GM12878 (cell line): ENCODE data around the gene TNS4. TPM values are rescaled to one million over a fixed set of nuclear protein-coding genes. Genes with fewer than 3 reads are reported as not detected.

ENCODE experiments used
- ATAC-seq: fragments of 200-7000 bp; cut with Tn5 transposase; 3 replicates; pipeline ENCODE4 v1.9.1; 2020; ENCODE audit warnings: mild to moderate bottlenecking, moderate library complexity
- BruUV-seq: library from RNA; stranded (reverse); fragments of 400-500 nt; replicated peaks from 2 replicates; lab custom pipeline; 2021; lab: Mats Ljungman, UMichigan
- CTCF ChIA-PET: fragments of 300-600 bp; sonication (Branson Sonifier 250); formaldehyde crosslinking; extraction: SDS; loops from one replicate; lab custom pipeline; 2021; ENCODE audit warnings: inconsistent platforms; lab: Yijun Ruan, JAX
- POLR2A ChIA-PET: fragments of 350-600 bp; formaldehyde crosslinking; extraction: SDS; loops from one replicate; lab custom pipeline; 2021; ENCODE audit warnings: inconsistent platforms; lab: Charles Lee
- RAD21 ChIA-PET: fragments of 300-600 bp; sonication (Branson Sonifier 250); formaldehyde crosslinking; loops from one replicate; lab custom pipeline; 2023; ENCODE audit warnings: antibody characterized with exemption; ENCODE audit not compliant: unreplicated experiment; lab: Charles Lee
- SMC1A ChIA-PET: fragments of 300-600 bp; sonication (Branson Sonifier 250); formaldehyde crosslinking; loops from one replicate; lab custom pipeline; 2023; ENCODE audit not compliant: unreplicated experiment, uncharacterized antibody; lab: Charles Lee
- DNase-seq: peaks from one replicate; pipeline ENCODE4 v3.0.0-alpha.2; 2011; ENCODE audit warnings: low read depth, low spot score
- FAIRE-seq: peaks from 3 replicates; lab custom pipeline; 2011; peaks lifted over from hg19 to GRCh38; lab: Jason Lieb, UNC
- H2AFZ ChIP-seq: 2 replicates; pipeline ENCODE4 v1.6.0; 2011; ENCODE audit warnings: low read depth, low read length, control low read depth; ENCODE audit not compliant: control insufficient read depth
- H3K27ac ChIP-seq: 2 replicates; pipeline ENCODE4 v1.5.1; 2011; ENCODE audit warnings: control low read depth; ENCODE audit not compliant: control insufficient read depth, insufficient read depth
- H3K27me3 ChIP-seq, 2 experiments: replicated peaks in 1 of 2; 2 replicates each; pipeline versions ENCODE4 v1.6.0 to v1.6.1; 2011; ENCODE audit warnings: low read length in 1 of 2; ENCODE audit not compliant: control insufficient read depth in 2 of 2, insufficient read depth in 2 of 2
- H3K36me3 ChIP-seq, 2 experiments: 2 replicates each; pipeline ENCODE4 v1.5.1; 2011; ENCODE audit warnings: low read length in 1 of 2; ENCODE audit not compliant: control insufficient read depth in 2 of 2, insufficient read depth in 2 of 2
- H3K4me1 ChIP-seq: 2 replicates; pipeline ENCODE4 v1.6.1; 2011; ENCODE audit warnings: mild to moderate bottlenecking, low read length, moderate library complexity, mixed read lengths; ENCODE audit not compliant: control insufficient read depth, insufficient read depth
- H3K4me2 ChIP-seq: 2 replicates; pipeline ENCODE4 v1.6.0; 2011; ENCODE audit warnings: control low read depth; ENCODE audit not compliant: control insufficient read depth, insufficient read depth
- H3K4me3 ChIP-seq: fragments of 200-600 bp; sonication (generic); 2 replicates; pipeline ENCODE4 v1.5.1; 2016
- H3K79me2 ChIP-seq: 2 replicates; pipeline ENCODE4 v1.6.0; 2011; ENCODE audit warnings: low read length; ENCODE audit not compliant: control insufficient read depth, insufficient read depth
- H3K9ac ChIP-seq: 2 replicates; pipeline ENCODE4 v1.8.0; 2011; ENCODE audit warnings: low read length, control low read depth, mixed read lengths; ENCODE audit not compliant: control insufficient read depth, insufficient read depth
- H3K9me3 ChIP-seq: replicated peaks from 3 replicates; pipeline ENCODE4 v1.5.1; 2011; ENCODE audit warnings: mild to moderate bottlenecking, low read length; ENCODE audit not compliant: control insufficient read depth, insufficient read depth
- H4K20me1 ChIP-seq: 2 replicates; pipeline ENCODE4 v1.6.0; 2011; ENCODE audit not compliant: control insufficient read depth, insufficient read depth
- CHD1 ChIP-seq: IDR thresholded peaks from 2 replicates; pipeline ENCODE4 v1.6.1; 2012; ENCODE audit warnings: low read depth, low read length, improper control_type of control experiment
- EED ChIP-seq: sonication (generic); IDR thresholded peaks from 2 replicates; pipeline ENCODE4 v1.6.1; 2016; ENCODE audit warnings: antibody characterized with exemption, low read depth
- ESRRA ChIP-seq: IDR thresholded peaks from 2 replicates; pipeline ENCODE4 v1.6.1; 2012; ENCODE audit warnings: mild to moderate bottlenecking, low read length, improper control_type of control experiment
- IKZF1 ChIP-seq: fragments of 450-650 bp; conservative IDR thresholded peaks from 2 replicates; pipeline ENCODE4 v1.6.1; 2017; ENCODE audit warnings: antibody characterized with exemption, mild to moderate bottlenecking
- NR2F1 ChIP-seq: fragments of 450-650 bp; conservative IDR thresholded peaks from 2 replicates; pipeline ENCODE4 v1.6.1; 2017; ENCODE audit warnings: mild to moderate bottlenecking
- PML ChIP-seq: IDR thresholded peaks from 2 replicates; pipeline ENCODE4 v1.6.1; 2012; ENCODE audit warnings: low read length, inconsistent platforms
- SIX5 ChIP-seq: IDR thresholded peaks from 2 replicates; pipeline ENCODE4 v1.6.1; 2011; ENCODE audit warnings: mild to moderate bottlenecking, low read depth, low read length, moderate library complexity; ENCODE audit not compliant: severe bottlenecking
- SKIL ChIP-seq: fragments of 450-650 bp; IDR thresholded peaks from 2 replicates; pipeline ENCODE4 v1.6.1; 2017; ENCODE audit warnings: mild to moderate bottlenecking, low read depth, inconsistent platforms; ENCODE audit not compliant: poor library complexity, severe bottlenecking
- SMARCA5 ChIP-seq: fragments of 450-650 bp; IDR thresholded peaks from 2 replicates; pipeline ENCODE4 v1.6.1; 2017; ENCODE audit warnings: mild to moderate bottlenecking
- ZNF592 ChIP-seq: fragments of 450-650 bp; IDR thresholded peaks from 2 replicates; pipeline ENCODE4 v1.6.1; 2017; ENCODE audit warnings: mild to moderate bottlenecking, moderate library complexity
- ZNF687 ChIP-seq: fragments of 450-650 bp; IDR thresholded peaks from 2 replicates; pipeline ENCODE4 v1.6.1; 2017; ENCODE audit warnings: mild to moderate bottlenecking, moderate library complexity
- WGBS: methylation state at CpG from one replicate; pipeline ENCODE4 v1.1.6; 2016; ENCODE audit warnings: low lambda C conversion rate; ENCODE audit not compliant: insufficient replicate concordance, insufficient coverage; ENCODE audit errors: missing lambda C conversion rate; 5-methylcytosine and 5-hydroxymethylcytosine counted together
- in situ Hi-C: fragments of 300-500 bp; cut with MboI; formaldehyde crosslinking; loops from 9 replicates; pipeline ENCODE4 v1.14.3; 2018; ENCODE audit warnings: mixed read lengths
- intact Hi-C: fragments of 100-400 bp; cut with micrococcal nuclease; formaldehyde crosslinking; loops from one replicate; pipeline ENCODE4 v1.14.2; 2022; ENCODE audit not compliant: unreplicated experiment
- polyA plus RNA-seq, 11 experiments: library from polyadenylated mRNA; depleted of rRNA in 4 of 11; unstranded in 6 of 11; stranded (reverse) in 5 of 11; fragments of >200 nt; fragmentation: Nextera tagmentation in 4 of 11; fragmentation: Illumina TruSeq in 1 of 11; extraction: Ambion mirVana in 4 of 11; extraction: Trizol in 1 of 11; gene quantifications; 1 replicate in 1 of 11; 2 replicates in 10 of 11; pipeline versions ENCODE4 v1.2.1 to v1.2.3, GENCODE V29; 2011 to 2016; ENCODE audit warnings: inconsistent platforms in 2 of 11, missing spikeins in 2 of 11, low read depth in 1 of 11
- total RNA-seq, 4 experiments: library from RNA; depleted of rRNA in 3 of 4; stranded (reverse); fragments of >200 nt in 3 of 4; fragmentation: Illumina TruSeq in 1 of 4; extraction: Trizol in 1 of 4; gene quantifications; 2 replicates each; pipeline versions ENCODE4 v1.2.1 to v1.2.3, GENCODE V29; 2013 to 2021

Gene TNS4
- total and polyA plus RNA-seq, 10 of the 15 experiments (the other 5 are each of a cell fraction or from before 2014, with no cell fraction given) = 0.10 to 0.90 (median 0.68) TPM; not detected in 2

GRCh38 chr17:40545660-40546059, 44.2 kb upstream of the TNS4 start:
- Histone ChIP-seq H3K9me3 (no peaks in the 10 kb centered on the region; the same call in 2 of the 3 replicates), H3K4me1 (peaks cover 58% of the 10 kb centered on the region), H3K9ac (no peak overlapping the region), H3K36me3 (no peaks in the 10 kb centered on the region), H3K27me3 (no peaks in the 10 kb centered on the region), H4K20me1 (no peaks in the 10 kb centered on the region), H2AFZ (no peak overlapping the region), H3K4me3 (no peak overlapping the region), H3K4me2 (no peak overlapping the region), H3K79me2 (no peaks in the 10 kb centered on the region), H3K27ac (no peak overlapping the region)
- no peak for TF ChIP-seq CHD1
- TF ChIP-seq SMARCA5 = no peak
- no peak for TF ChIP-seq EED
- TF ChIP-seq SKIL = no peak
- TF ChIP-seq ZNF592 = no peak
- TF ChIP-seq PML = no peak
- no peak for TF ChIP-seq ESRRA
- no peak for TF ChIP-seq ZNF687
- TF ChIP-seq NR2F1 = no peak
- TF ChIP-seq SIX5 = no peak
- no peak for TF ChIP-seq IKZF1
- intact Hi-C loops = loop anchor here (5.0 to 10.0 kb wide), 2 partner anchors 183 to 249 kb away; partner anchors contain the start of genes GJD3 and KRT28
- ChIA-PET SMC1A (interaction anchor here (0.6 to 1.3 kb wide), 3 partner anchors 12 to 269 kb away, joined by 3 read pairs; no protein-coding TSS in a partner anchor), POLR2A (no interaction called here), CTCF (interaction anchor here (13.0 kb wide), 1 partner anchor 10 kb away, joined by 138 read pairs; no protein-coding TSS in a partner anchor), RAD21 (interaction anchor here (16.5 kb wide), 1 partner anchor 11 kb away, joined by 514 read pairs; the partner anchor contains the start of gene CCR7)
- in situ Hi-C loops = loop anchor here (25.0 kb wide), 1 partner anchor 108 kb away; the partner anchor contains the start of gene IGFBP4
- DNase-seq = no peak
- FAIRE-seq = no peak
- BruUV-seq = no TSS peak
- WGBS = 73% methylated on average over 11 of the region's 11 CpGs
- ATAC-seq = no peak
